ENCODE measurements around the gene SPATA13. TPM values are rescaled to one million over a fixed set of nuclear protein-coding genes. Genes with fewer than 3 reads are reported as not detected.

The SPATA13 gene
- total RNA-seq, 1 experiment from 2014 or later = 14.1 TPM

DNA sequence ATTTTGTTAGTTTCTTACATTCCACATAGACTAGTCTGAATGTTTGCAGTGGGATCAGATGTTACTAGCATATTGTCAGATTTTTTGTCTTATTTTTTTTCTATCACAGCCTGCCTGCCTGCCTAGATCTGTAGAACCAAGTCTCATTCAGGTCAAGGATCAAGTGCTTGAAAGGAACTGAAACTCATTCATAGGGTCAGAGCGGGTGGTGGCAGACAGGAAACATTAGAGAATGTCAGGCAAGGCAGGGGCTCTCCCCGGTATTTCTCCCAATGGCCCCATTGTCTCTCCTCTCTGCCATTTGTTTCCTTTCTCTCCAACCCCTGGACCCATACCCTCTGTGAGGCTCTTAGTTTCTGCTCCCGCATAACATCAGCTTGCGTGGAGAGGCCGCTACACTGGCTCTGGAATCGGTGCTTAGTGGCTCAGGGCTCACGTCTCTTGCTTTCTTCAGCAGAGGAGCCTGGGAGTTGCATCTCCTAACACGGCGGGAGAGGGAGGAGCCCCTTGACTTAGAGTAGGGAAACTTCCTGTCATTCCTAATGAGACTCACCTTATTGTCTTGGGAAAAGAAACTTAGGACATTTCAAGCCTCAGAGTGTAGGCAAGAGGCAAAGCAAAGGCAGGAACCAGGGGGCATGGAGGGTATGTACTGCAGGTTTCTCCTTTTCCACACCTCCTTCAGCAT is 35.6 kb upstream of the SPATA13 start:
- H4K5ac ChIP-seq (ENCODE audit: insufficient read length, low read depth, low read length) = no peak overlapping the region
- no peaks in the 10 kb centered on the region for H3K23me2 ChIP-seq (ENCODE audit: insufficient read length, low read depth, low read length, poor library complexity, severe bottlenecking)
- no peak overlapping the region for H4K91ac ChIP-seq (ENCODE audit: insufficient read length, low read depth, low read length)
- 0 out of 2 replicates have a peak overlapping the region, but pooled peaks have one; percentile 37 for H3K14ac ChIP-seq (ENCODE audit: insufficient read depth, low read length)
- TF ChIP-seq CTCF (conservative IDR thresholded peaks at IDR 0.05) = no peak
- no peaks in the 10 kb centered on the region for H3K79me2 ChIP-seq (ENCODE audit: insufficient read depth, low read length)
- peaks cover 2% of the 10 kb centered on the region for H3K4me1 ChIP-seq (ENCODE audit: insufficient read depth, low read length)
- no peaks in the 10 kb centered on the region for H3K79me1 ChIP-seq (ENCODE audit: insufficient read depth, low read depth, low read length, poor library complexity, severe bottlenecking)
- no peak overlapping the region for H2BK5ac ChIP-seq (ENCODE audit: insufficient read length, low read length)
- H3K4me1 Mint-ChIP-seq = peaks cover 27 to 29% of the 10 kb centered on the region in 2 experiments
- H3K23ac ChIP-seq (ENCODE audit: insufficient read length, low read depth, low read length) = no peak overlapping the region
- no peak overlapping the region for H3K4me2 ChIP-seq (ENCODE audit: insufficient read depth, insufficient read length, low read length)
- H3K27me3 Mint-ChIP-seq (ENCODE audit: low read depth) = peaks cover 4% of the 10 kb centered on the region; the same call in 1 of the 2 replicates
- H3K9ac ChIP-seq (ENCODE audit: extremely low read depth, insufficient read length, low read length) = no peak overlapping the region
- no peak overlapping the region for H2AK5ac ChIP-seq (ENCODE audit: insufficient read length, low read length)
- no CpG with 5 or more reads among the region's 9 CpGs for WGBS (ENCODE audit: extremely low coverage, insufficient read length, low lambda C conversion rate)
- 0 out of 7 replicates have a peak overlapping the region, but pooled peaks of 1 of the 3 experiments have one; percentile 59 for H3K27ac Mint-ChIP-seq
- DNase-seq = no peak
- no peak overlapping the region for H3K4ac ChIP-seq (ENCODE audit: low read depth, low read length)
- no peak overlapping the region for H3T11ph ChIP-seq (ENCODE audit: low read length)
- H3K27me3 ChIP-seq (ENCODE audit: insufficient read depth, low read length) = no peaks in the 10 kb centered on the region
- H2BK12ac ChIP-seq (ENCODE audit: insufficient read length, low read depth, low read length) = no peak overlapping the region
- H2AFZ ChIP-seq (ENCODE audit: low read length) = no peak overlapping the region
- H3K56ac ChIP-seq (ENCODE audit: insufficient read length, low read depth, low read length) = no peak overlapping the region
- H3K18ac ChIP-seq (ENCODE audit: insufficient read length, low read depth, low read length) = no peak overlapping the region
- no peaks in the 10 kb centered on the region for H3K9me3 ChIP-seq (ENCODE audit: control insufficient read depth, low read depth, low read length)
- H3K27ac ChIP-seq (ENCODE audit: insufficient read length, low read depth, low read length) = no peak overlapping the region
- no peak overlapping the region for H4K8ac ChIP-seq (replicated peaks; ENCODE audit: insufficient read length, low read depth, low read length)
- no peaks in the 10 kb centered on the region for H3K36me3 Mint-ChIP-seq (ENCODE audit: insufficient read depth in 1 of 3, low read depth in 3 of 3)
- no peaks in the 10 kb centered on the region for H4K20me1 ChIP-seq (ENCODE audit: control insufficient read depth, insufficient read depth, insufficient read length)
- H2BK15ac ChIP-seq (ENCODE audit: low read depth, low read length) = no peak overlapping the region
- H2BK120ac ChIP-seq (ENCODE audit: low read depth, low read length, poor library complexity, severe bottlenecking) = no peak overlapping the region
- no peak overlapping the region for H3K4me3 Mint-ChIP-seq
- no peaks in the 10 kb centered on the region for H3K9me3 Mint-ChIP-seq
- no peak overlapping the region for H2BK20ac ChIP-seq (ENCODE audit: low read depth, low read length, poor library complexity, severe bottlenecking)

Measured in H9 (cell line).